SK-N-SH (cell line): Measurements from ENCODE around the gene TTC39B. TPM values are rescaled to one million over a fixed set of nuclear protein-coding genes. Genes with fewer than 3 reads are reported as not detected.

Experiments used
- CTCF ChIA-PET: fragments of 300-600, 350-600 bp; formaldehyde crosslinking; extraction: SDS; loops from one replicate; lab custom pipeline; 2021; lab: Yijun Ruan, JAX
- POLR2A ChIA-PET: fragments of 350-600 bp; sonication (Branson Sonifier 250); formaldehyde crosslinking; extraction: SDS; loops from one replicate; lab custom pipeline; 2020; ENCODE audit warnings: antibody characterized with exemption, inconsistent platforms; lab: Yijun Ruan, JAX
- DNase-seq: peaks from one replicate; pipeline ENCODE4 v3.0.0; 2012
- H2AFZ ChIP-seq: fragments of 200-600 bp; sonication (generic); 2 replicates; pipeline ENCODE4 v1.8.1; 2016; ENCODE audit warnings: antibody characterized with exemption, mild to moderate bottlenecking, low read depth
- H3F3A ChIP-seq: fragments of 200-600 bp; sonication (generic); replicated peaks from 2 replicates; pipeline ENCODE3; 2016; ENCODE audit warnings: antibody characterized with exemption, mild to moderate bottlenecking; ENCODE audit not compliant: insufficient read depth
- H3K27ac ChIP-seq, 2 experiments: fragments of 200-500 bp in 1 of 2; fragments of 200-600 bp in 1 of 2; sonication (Bioruptor generic) in 1 of 2; sonication (generic), shearing (Covaris generic) in 1 of 2; 2 replicates each; pipeline versions ENCODE4 v1.5.1 to v1.6.1; 2014 to 2016; ENCODE audit warnings: low read depth in 2 of 2, inconsistent platforms in 1 of 2, low read length in 1 of 2, mild to moderate bottlenecking in 1 of 2, mixed read lengths in 1 of 2
- H3K27me3 ChIP-seq: fragments of 200-600 bp; sonication (generic), shearing (Covaris generic); 2 replicates; pipeline ENCODE4 v1.6.1; 2016; ENCODE audit warnings: mixed run types; ENCODE audit not compliant: insufficient read depth
- H3K36me3 ChIP-seq, 2 experiments: fragments of 200-500 bp in 1 of 2; fragments of 200-600 bp in 1 of 2; sonication (Bioruptor generic) in 1 of 2; sonication (generic) in 1 of 2; replicated peaks in 1 of 2; 2 replicates each; pipeline versions ENCODE3 to v1.5.1; 2014 to 2016; ENCODE audit warnings: low read length in 1 of 2, mild to moderate bottlenecking in 1 of 2; ENCODE audit not compliant: insufficient read depth in 2 of 2, control insufficient read depth in 1 of 2
- H3K4me1 ChIP-seq, 2 experiments: fragments of 200-500 bp in 1 of 2; fragments of 200-600 bp in 1 of 2; sonication (Bioruptor generic) in 1 of 2; sonication (generic), shearing (Covaris generic) in 1 of 2; 2 replicates each; pipeline versions ENCODE4 v1.5.1 to v1.6.1; 2014 to 2016; ENCODE audit warnings: low read depth in 1 of 2, low read length in 1 of 2, mixed run types in 1 of 2; ENCODE audit not compliant: insufficient read depth in 2 of 2, control insufficient read depth in 1 of 2
- H3K4me2 ChIP-seq: fragments of 200-600 bp; sonication (generic), shearing (Covaris generic); 2 replicates; pipeline ENCODE4 v1.6.1; 2017; ENCODE audit warnings: mixed run types
- H3K4me3 ChIP-seq, 2 experiments: fragments of 200-500 bp in 1 of 2; fragments of 200-600 bp in 1 of 2; sonication (Bioruptor generic) in 1 of 2; sonication (generic), shearing (Covaris generic) in 1 of 2; 2 replicates each; pipeline versions ENCODE4 v1.5.1 to v1.8.1; 2014 to 2016; ENCODE audit warnings: low read depth in 2 of 2, inconsistent platforms in 1 of 2, low read length in 1 of 2, mild to moderate bottlenecking in 1 of 2, mixed read lengths in 1 of 2, moderate library complexity in 1 of 2
- H3K79me2 ChIP-seq: fragments of 200-600 bp; sonication (generic); 2 replicates; pipeline ENCODE4 v1.8.1; 2017; ENCODE audit warnings: mild to moderate bottlenecking; ENCODE audit not compliant: insufficient read depth
- H3K9ac ChIP-seq: fragments of 200-600 bp; sonication (generic); 2 replicates; pipeline ENCODE4 v1.6.1; 2017; ENCODE audit warnings: mixed run types
- H3K9me2 ChIP-seq: fragments of 200-600 bp; sonication (generic); 2 replicates; pipeline ENCODE4 v1.6.1; 2017; ENCODE audit warnings: mixed run types
- H3K9me3 ChIP-seq: fragments of 200-600 bp; sonication (generic); 2 replicates; pipeline ENCODE4 v1.6.1; 2017; ENCODE audit warnings: mixed run types, mild to moderate bottlenecking, moderate library complexity
- H4K20me1 ChIP-seq: fragments of 200-600 bp; sonication (generic); 2 replicates; pipeline ENCODE4 v1.6.1; 2017; ENCODE audit warnings: mild to moderate bottlenecking, mixed run types; ENCODE audit not compliant: insufficient read depth
- CTCF ChIP-seq: fragments of 200-600 bp; sonication (generic); IDR thresholded peaks from 2 replicates; pipeline ENCODE4 v1.6.1; 2017; ENCODE audit warnings: antibody characterized with exemption, mild to moderate bottlenecking, moderate library complexity
- EZH2phosphoT487 ChIP-seq: fragments of 200-600 bp; sonication (generic); IDR thresholded peaks from 2 replicates; pipeline ENCODE4 v1.6.1; 2017; ENCODE audit warnings: low read depth, mixed run types, mild to moderate bottlenecking, antibody characterized with exemption, moderate library complexity, borderline replicate concordance
- FOSL2 ChIP-seq: IDR thresholded peaks from 2 replicates; pipeline ENCODE4 v1.4.0; 2012; ENCODE audit warnings: low read depth, mild to moderate bottlenecking, moderate library complexity, borderline replicate concordance
- FOXJ3 ChIP-seq: sonication (generic); formaldehyde crosslinking; IDR thresholded peaks from 2 replicates; pipeline ENCODE4 v1.5.1; 2020; ENCODE audit warnings: mild to moderate bottlenecking, missing genetic modification reagents
- GABPA ChIP-seq: IDR thresholded peaks from 2 replicates; pipeline ENCODE4 v1.4.0; 2012; ENCODE audit warnings: low read depth, mild to moderate bottlenecking
- GATA2 ChIP-seq: sonication (generic); formaldehyde crosslinking; IDR thresholded peaks from 2 replicates; pipeline ENCODE4 v1.5.0; 2020; ENCODE audit warnings: mild to moderate bottlenecking, missing genetic modification reagents
- JUND ChIP-seq: IDR thresholded peaks from 2 replicates; pipeline ENCODE4 v1.4.0; 2012
- MAX ChIP-seq: IDR thresholded peaks from 2 replicates; pipeline ENCODE4 v1.4.0; 2012; ENCODE audit warnings: low read depth
- MEF2A ChIP-seq: IDR thresholded peaks from 2 replicates; pipeline ENCODE4 v1.4.0; 2012; ENCODE audit warnings: low read depth, borderline replicate concordance
- NRF1 ChIP-seq: IDR thresholded peaks from 2 replicates; pipeline ENCODE4 v1.6.1; 2012; ENCODE audit warnings: low read depth, mild to moderate bottlenecking, low read length
- RCOR1 ChIP-seq: fragments of 150-350 bp; IDR thresholded peaks from 2 replicates; pipeline ENCODE4 v1.6.1; 2017; ENCODE audit warnings: antibody characterized with exemption, low read length
- REST ChIP-seq: IDR thresholded peaks from 2 replicates; pipeline ENCODE4 v1.6.1; 2012; ENCODE audit warnings: mild to moderate bottlenecking, low read depth, low read length, moderate library complexity
- RFX5 ChIP-seq: IDR thresholded peaks from 2 replicates; pipeline ENCODE4 v1.6.1; 2012; ENCODE audit warnings: mild to moderate bottlenecking, improper control_type of control experiment, low read length
- SIN3A ChIP-seq: IDR thresholded peaks from 2 replicates; pipeline ENCODE4 v1.6.1; 2012; ENCODE audit warnings: low read depth, mild to moderate bottlenecking, low read length, moderate library complexity, borderline replicate concordance
- SMC3 ChIP-seq: IDR thresholded peaks from 2 replicates; pipeline ENCODE4 v1.6.1; 2012; ENCODE audit warnings: low read depth, low read length, improper control_type of control experiment
- TAF1 ChIP-seq: IDR thresholded peaks from 2 replicates; pipeline ENCODE4 v1.6.1; 2012; ENCODE audit warnings: low read depth, mild to moderate bottlenecking, low read length, moderate library complexity, borderline replicate concordance
- TCF12 ChIP-seq: IDR thresholded peaks from 2 replicates; pipeline ENCODE4 v1.4.0; 2012
- USF2 ChIP-seq: fragments of 150-350 bp; IDR thresholded peaks from 2 replicates; pipeline ENCODE4 v1.6.1; 2017; ENCODE audit warnings: antibody characterized with exemption, low read length, low read depth, borderline replicate concordance
- YY1 ChIP-seq: IDR thresholded peaks from 2 replicates; pipeline ENCODE4 v1.4.0; 2012; ENCODE audit warnings: low read depth, mild to moderate bottlenecking
- ZBTB33 ChIP-seq: IDR thresholded peaks from 2 replicates; pipeline ENCODE4 v1.4.0; 2012; ENCODE audit warnings: low read depth, borderline replicate concordance
- WGBS: methylation state at CpG from one replicate; pipeline ENCODE4 v1.1.6; 2017; ENCODE audit warnings: low lambda C conversion rate; 5-methylcytosine and 5-hydroxymethylcytosine counted together
- polyA plus RNA-seq, 3 experiments: library from polyadenylated mRNA; depleted of rRNA; stranded (reverse); fragments of >200 nt; gene quantifications; 2 replicates each; pipeline ENCODE4 v1.2.3, GENCODE V29; 2012

TTC39B gene
- polyA plus RNA-seq, 1 of the 3 experiments (the other 2 are of a cell fraction): 0.54 TPM

- no peaks in the 10 kb centered on the region for H4K20me1 ChIP-seq
- H3K27me3 ChIP-seq: no peaks in the 10 kb centered on the region
- 82% methylated on average over 7 of the region's 7 CpGs for WGBS
- H3K9me2 ChIP-seq: no peaks in the 10 kb centered on the region
- no peak overlapping the region for H3K4me3 ChIP-seq
- H3K27ac ChIP-seq: no peak overlapping the region
- H3K9me3 ChIP-seq: no peaks in the 10 kb centered on the region
- H3K9ac ChIP-seq: no peak overlapping the region
- CTCF ChIA-PET: interaction anchor here (1.3 kb wide), 1 partner anchor 40 kb away, joined by 3 read pairs; no protein-coding TSS in a partner anchor
- H3F3A ChIP-seq: no peaks in the 10 kb centered on the region
- no peaks in the 10 kb centered on the region for H3K79me2 ChIP-seq
- no peak overlapping the region for H2AFZ ChIP-seq
- DNase-seq: no peak
- H3K4me2 ChIP-seq: no peak overlapping the region
- POLR2A ChIA-PET: no interaction called here
- H3K36me3 ChIP-seq: no peaks in the 10 kb centered on the region
- no peak for TF ChIP-seq MEF2A
- no peak for TF ChIP-seq GABPA
- TF ChIP-seq, all 33 proteins: peak for 0
- H3K4me1 ChIP-seq: no peaks in the 10 kb centered on the region
Observed at GRCh38 chr9:15271403-15271802, 35.6 kb downstream of the TTC39B start.

GRCh38 chr9:15268782-15269181 is 38.2 kb downstream of the TTC39B start:
- Histone ChIP-seq H4K20me1 (no peaks in the 10 kb centered on the region), H3K36me3 (no peaks in the 10 kb centered on the region), H3K27me3 (no peaks in the 10 kb centered on the region), H3F3A (no peaks in the 10 kb centered on the region), H3K4me2 (no peak overlapping the region), H3K79me2 (no peaks in the 10 kb centered on the region), H3K9ac (no peak overlapping the region), H3K9me2 (no peaks in the 10 kb centered on the region), H3K9me3 (no peaks in the 10 kb centered on the region), H3K27ac (no peak overlapping the region), H3K4me3 (no peak overlapping the region), H3K4me1 (peaks cover 0 to 6% of the 10 kb centered on the region in 2 experiments; a peak in 1 of 4 replicates), H2AFZ (no peak overlapping the region)
- WGBS: 77% methylated on average over 3 of the region's 3 CpGs
- CTCF ChIA-PET: interaction anchor here (2.0 to 2.1 kb wide), 2 partner anchors 9 to 339 kb away, joined by 6 to 9 read pairs; no protein-coding TSS in a partner anchor
- TF ChIP-seq RFX5 (no peak), GATA2 (no peak), JUND (no peak), TAF1 (no peak), SMC3 (no peak), YY1 (no peak), RCOR1 (no peak), CTCF (no peak), SIN3A (no peak), MAX (no peak), FOSL2 (no peak), NRF1 (no peak), TCF12 (no peak), FOXJ3 (CRISPR knock-in tag) (no peak), ZBTB33 (no peak), EZH2phosphoT487 (no peak), REST (no peak), USF2 (no peak)
- no peak for DNase-seq
- POLR2A ChIA-PET: interaction anchor here (0.7 kb wide), 1 partner anchor 55 kb away, joined by 3 read pairs; no protein-coding TSS in a partner anchor
